GM06990 (cell line): ENCODE measurements around the gene HPN.

ENCODE experiments used
- DNase-seq: peaks from one replicate; pipeline ENCODE4 v3.0.0-alpha.2; 2011; ENCODE audit not compliant: insufficient read length; ENCODE audit errors: extremely low read depth
- H3K27me3 ChIP-seq: replicated peaks from 2 replicates; pipeline ENCODE4 v1.6.0; 2011; ENCODE audit warnings: low read length; ENCODE audit not compliant: control insufficient read depth, insufficient read depth
- H3K36me3 ChIP-seq: 2 replicates; pipeline ENCODE4 v1.5.1; 2011; ENCODE audit warnings: low read length; ENCODE audit not compliant: control insufficient read depth, insufficient read depth
- H3K4me3 ChIP-seq: replicated peaks from 2 replicates; pipeline ENCODE4 v1.5.1; 2011; ENCODE audit warnings: low read depth, mild to moderate bottlenecking, control low read depth, low read length
- CTCF ChIP-seq: IDR thresholded peaks from 2 replicates; pipeline ENCODE4 v1.5.1; 2011; ENCODE audit warnings: low read length, control low read depth, mild to moderate bottlenecking, inconsistent platforms; ENCODE audit not compliant: insufficient read depth, poor library complexity, severe bottlenecking

HPN gene

GRCh38 chr19:35073516-35073915 lies 32.0 kb downstream of the HPN start:
- no peak for TF ChIP-seq CTCF
- Histone ChIP-seq H3K4me3 (no peak overlapping the region), H3K27me3 (no peaks in the 10 kb centered on the region), H3K36me3 (no peaks in the 10 kb centered on the region)
- DNase-seq, result no peak

GRCh38 chr19:35073941-35074340 lies 32.4 kb downstream of the HPN start:
- H3K27me3 ChIP-seq, result no peaks in the 10 kb centered on the region
- no peak for TF ChIP-seq CTCF

GRCh38 chr19:35074426-35075201 lies 33.1 kb downstream of the HPN start:
- no peaks in the 10 kb centered on the region for H3K36me3 ChIP-seq
- no peak overlapping the region for H3K4me3 ChIP-seq
- no peaks in the 10 kb centered on the region for H3K27me3 ChIP-seq
- DNase-seq, result no peak
- no peak for TF ChIP-seq CTCF

More at GRCh38 chr19:35073941-35074340, 32.4 kb downstream of the HPN start:
- H3K36me3 ChIP-seq, result no peaks in the 10 kb centered on the region
- no peak overlapping the region for H3K4me3 ChIP-seq
- no peak for DNase-seq

- H3K36me3 ChIP-seq, result no peaks in the 10 kb centered on the region
- no peak for DNase-seq
- no peaks in the 10 kb centered on the region for H3K27me3 ChIP-seq
- H3K4me3 ChIP-seq, result no peak overlapping the region
- no peak for TF ChIP-seq CTCF
Measured at GRCh38 chr19:35075202-35076025, 33.9 kb downstream of the HPN start.

- Histone ChIP-seq H3K4me3 (no peak overlapping the region), H3K27me3 (no peaks in the 10 kb centered on the region), H3K36me3 (no peaks in the 10 kb centered on the region)
- no peak for TF ChIP-seq CTCF
- no peak for DNase-seq
Measured at GRCh38 chr19:35076026-35076370, 34.5 kb downstream of the HPN start.
